Measurements from ENCODE around the gene TERT.

TERT gene

DNA sequence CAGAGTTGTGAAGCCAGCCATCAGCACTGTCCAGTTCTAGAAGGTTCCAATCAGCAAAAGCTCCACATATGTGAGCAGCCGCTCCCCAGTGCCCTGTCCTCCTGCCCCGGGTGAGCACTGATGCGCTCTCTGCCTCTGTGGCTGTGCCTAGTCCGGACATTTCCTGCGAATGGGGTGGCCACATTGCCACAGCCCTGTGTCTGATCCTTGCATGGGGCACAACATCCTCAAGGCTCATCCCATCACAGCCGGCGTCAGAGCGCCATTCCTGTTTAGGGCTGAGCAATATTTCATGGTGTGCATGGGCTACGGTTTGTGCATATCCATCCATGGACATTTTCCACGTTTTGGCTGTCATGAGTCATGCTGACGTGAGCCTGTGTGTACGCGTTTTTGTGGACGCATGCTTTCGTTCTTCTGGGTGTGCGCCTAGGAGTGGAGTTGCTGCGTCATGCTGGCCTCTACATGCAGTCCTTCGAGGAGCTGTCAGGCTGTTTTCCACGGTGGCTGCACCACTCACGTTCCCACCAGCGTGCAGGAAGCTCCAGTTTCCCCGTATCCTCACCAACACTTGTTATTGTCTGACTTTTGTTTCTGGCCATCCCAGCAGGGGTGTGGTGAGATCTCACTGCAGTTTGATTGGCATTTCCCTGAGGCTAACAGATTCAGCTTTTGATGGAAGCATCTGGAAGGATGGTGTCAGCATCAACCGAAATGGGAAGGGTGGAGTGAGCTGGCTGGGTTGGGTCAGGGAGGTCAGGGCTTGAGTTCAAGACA, 79.4 kb downstream of the TERT start:
- no peak for DNase-seq

DNA sequence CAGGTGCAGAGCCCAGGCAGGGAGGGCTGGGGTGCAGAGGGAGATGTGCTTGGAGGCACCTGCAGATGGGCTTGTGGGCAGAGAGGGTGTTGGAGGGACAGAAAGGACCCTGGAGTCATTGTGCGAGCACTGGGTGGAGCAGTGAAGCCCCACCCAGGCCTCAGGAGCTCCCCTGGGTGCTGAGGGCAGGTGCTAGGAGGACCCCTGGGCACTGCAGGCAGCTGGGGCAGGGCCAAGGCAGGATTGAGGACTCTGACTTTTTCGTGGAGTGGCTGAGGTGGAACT, 80.0 kb downstream of the TERT start:
- no peak for DNase-seq

DNA sequence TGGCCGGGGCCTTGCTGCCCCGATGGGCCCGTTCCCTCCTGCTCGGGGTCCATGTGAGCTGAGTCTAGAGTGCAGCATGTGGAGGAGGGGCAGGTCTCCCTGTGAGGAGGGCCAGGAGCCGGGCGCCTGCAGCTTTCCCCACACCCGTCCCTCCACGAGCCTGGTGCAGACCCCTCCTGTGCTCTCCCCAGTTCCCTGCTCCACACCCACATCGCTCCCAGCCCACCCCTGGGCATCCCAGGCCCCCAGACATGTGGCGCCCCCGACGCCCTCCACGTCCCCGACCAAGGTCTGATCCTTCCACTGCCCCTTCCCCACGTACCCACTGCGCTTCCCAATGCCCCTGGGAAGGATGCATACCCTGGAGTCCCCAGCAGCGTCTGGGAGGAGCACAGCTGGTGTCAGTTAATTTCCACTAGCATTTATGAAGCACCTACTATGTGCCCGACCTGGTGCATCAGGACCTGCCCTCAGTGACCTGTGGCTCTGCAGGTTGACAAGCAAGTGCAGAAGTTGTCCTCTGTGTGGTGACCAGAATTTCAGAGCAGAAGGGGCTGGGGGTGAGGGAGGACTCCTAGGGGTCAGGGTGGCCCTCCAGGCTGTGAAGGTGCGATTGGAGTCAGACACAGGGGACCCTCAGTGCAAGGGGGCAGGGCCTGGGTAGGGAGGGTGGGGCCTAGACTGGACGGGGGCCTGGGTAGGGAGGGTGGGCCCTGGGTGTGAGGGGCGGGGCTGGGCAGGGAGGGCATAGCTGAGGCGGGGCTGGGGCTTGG, 80.5 kb downstream of the TERT start:
- no peak for DNase-seq

DNA sequence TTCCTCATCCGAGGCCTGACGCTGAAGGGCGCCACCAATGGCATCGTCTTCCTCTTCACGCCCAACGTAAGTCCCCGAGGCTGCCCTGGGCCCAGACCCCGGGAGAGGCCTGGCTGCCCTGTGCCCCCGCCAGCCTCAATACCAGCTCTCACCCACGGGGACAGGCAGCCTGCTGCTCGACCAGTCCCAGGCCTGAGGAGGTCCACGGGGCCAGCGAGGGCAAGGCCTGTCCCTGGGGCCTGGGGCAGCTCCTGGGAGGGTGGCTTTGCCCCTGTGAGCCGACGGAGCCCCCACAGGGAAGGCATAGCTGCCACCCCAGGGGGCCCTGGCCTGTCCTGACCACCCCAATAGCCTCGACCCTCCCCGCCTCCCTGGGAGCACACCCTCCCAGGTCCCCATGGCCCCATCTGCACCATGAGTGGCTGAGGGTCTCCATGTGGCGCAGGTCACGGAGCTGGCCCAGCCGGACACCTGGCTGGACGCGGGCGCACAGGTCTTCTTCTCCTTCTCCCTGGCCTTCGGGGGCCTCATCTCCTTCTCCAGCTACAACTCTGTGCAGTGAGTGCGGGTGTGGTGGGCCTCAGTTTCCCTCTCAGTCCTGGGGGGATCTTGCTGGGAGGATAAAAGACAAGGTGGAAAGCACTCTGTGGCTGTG, 81.2 kb downstream of the TERT start:
- DNase-seq: no peak

DNA sequence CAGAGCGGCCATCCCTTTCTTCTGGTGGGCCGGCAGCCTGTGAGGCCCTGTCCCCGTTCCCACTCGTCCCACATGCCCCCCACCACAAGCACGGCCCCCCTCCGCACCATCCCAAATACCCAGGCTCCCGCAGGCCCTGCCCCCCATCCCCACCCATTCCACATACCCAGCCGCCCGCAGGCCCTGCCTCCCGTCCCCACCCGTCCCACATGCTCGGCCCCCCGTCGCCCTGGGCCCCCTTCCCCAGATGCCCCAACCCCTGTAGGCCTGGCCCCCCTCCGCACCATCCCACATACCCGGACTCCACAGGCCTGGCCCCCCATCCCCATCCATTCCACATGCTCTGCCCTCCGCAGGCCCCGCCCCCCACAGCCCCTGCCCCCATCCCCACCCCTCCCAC, 82.0 kb downstream of the TERT start:
- no peak for DNase-seq

DNA sequence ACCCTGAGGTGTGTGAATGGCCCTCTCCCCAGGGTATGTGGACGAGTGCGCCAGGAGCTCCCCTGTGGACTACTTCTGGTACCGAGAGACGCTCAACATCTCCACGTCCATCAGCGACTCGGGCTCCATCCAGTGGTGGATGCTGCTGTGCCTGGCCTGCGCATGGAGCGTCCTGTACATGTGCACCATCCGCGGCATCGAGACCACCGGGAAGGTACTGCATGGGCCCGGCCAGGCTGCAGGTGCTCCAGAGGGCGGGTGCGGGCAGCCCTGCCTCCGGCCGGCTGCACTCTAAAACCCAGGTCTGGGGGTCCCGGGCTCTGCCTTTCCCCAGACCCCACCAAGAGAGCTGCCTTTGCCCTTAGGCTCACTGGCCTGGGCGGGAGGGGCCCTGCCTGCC, 82.6 kb downstream of the TERT start:
- DNase-seq: no peak

DNA sequence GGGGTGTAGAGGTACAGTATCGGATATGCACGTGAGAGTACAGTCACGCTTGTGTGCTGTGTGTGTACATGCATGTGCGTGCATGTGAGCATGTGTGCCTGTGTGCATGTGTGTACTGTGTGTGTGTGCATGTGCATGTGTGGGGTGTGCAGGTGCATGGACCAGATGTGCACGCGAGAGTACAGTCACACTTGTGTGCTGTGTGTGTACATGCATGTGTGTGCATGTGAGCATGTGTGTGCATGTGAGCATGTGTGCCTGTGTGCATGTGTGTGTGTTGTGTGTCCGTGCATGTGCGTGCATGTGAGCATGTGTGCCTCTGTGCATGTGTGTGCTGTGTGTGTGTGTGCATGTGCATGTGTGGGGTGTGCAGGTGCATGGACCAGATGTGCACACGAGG, 83.2 kb downstream of the TERT start:
- DNase-seq: no peak

DNA sequence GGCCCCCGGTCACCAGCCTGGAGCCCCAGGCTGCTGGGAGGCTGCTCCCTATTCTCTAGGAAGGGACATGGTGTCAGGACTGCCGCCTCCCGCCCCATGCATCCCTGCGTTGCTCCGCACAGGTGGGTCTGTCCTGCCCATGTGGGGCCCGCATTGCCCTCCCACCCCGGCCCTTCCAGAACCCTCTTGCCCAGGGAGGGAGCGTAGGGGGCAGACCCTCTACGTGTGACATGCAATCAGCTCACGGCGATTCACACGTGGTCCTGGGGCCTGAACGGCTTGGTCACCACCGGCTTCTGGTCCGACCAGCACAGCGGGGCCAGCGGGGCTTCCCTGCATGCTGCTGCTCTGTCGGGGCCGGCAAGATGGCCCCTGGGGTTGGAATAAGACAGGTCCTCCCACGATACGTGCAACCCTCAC, 84.0 kb downstream of the TERT start:
- no peak for DNase-seq

DNA sequence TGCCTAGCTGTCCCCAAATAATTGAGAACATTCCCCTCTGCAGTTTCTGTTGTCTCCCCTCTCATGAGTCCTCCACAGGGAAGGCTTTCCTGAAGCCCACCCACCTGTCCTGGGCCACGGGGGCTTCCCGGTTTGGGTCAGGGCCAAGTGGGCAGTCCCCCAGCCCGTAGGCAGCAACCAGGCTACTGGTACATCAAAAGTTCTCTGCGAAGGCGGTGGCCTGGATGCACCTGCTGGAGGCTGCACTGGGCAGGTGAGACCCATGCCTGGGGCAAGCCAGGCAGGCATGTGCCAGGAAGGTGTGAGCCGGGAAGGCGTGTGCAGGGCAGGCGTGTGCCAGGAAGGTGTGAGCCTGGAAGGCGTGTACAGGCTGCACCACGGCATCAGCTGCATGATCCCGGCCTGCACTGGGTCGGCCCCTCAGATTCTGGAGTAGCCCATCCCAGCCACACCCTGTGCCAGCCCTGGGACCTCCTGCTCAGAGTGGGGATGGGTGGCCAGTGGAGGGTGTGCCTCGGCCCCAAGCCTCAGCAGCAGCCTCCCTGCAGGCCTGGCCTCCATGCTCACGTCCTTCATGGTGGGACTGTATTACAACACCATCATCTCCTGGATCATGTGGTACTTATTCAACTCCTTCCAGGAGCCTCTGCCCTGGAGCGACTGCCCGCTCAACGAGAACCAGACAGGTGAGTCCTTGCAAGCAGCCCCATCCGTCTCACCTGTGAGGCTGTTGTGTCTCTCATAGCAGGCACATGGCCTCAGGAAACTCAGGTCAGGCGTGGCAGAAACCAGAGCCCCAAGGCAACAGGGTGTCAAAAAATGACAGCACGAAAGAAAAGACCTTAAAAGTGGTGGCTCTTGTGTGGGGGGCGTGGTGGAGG, 84.7 kb downstream of the TERT start:
- DNase-seq: no peak

DNA sequence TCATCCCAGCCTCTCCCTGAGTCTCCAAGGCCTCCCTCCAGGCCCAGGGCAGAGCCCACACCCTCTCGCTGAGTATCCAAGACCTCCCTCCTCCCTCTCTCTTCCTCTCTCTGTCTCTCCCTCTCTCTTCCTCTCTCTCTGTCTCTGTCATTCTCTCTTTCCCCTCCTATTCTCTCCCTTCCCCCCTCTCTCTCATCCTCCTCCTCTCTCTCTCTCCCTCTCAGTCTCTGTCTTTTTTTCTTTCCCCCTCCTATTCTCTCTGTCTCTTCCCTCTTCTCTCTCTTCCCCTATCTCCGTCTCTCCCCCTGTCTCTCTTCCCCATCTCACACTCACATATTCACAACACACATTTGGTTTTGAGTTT, 85.4 kb downstream of the TERT start:
- DNase-seq: no peak

DNA sequence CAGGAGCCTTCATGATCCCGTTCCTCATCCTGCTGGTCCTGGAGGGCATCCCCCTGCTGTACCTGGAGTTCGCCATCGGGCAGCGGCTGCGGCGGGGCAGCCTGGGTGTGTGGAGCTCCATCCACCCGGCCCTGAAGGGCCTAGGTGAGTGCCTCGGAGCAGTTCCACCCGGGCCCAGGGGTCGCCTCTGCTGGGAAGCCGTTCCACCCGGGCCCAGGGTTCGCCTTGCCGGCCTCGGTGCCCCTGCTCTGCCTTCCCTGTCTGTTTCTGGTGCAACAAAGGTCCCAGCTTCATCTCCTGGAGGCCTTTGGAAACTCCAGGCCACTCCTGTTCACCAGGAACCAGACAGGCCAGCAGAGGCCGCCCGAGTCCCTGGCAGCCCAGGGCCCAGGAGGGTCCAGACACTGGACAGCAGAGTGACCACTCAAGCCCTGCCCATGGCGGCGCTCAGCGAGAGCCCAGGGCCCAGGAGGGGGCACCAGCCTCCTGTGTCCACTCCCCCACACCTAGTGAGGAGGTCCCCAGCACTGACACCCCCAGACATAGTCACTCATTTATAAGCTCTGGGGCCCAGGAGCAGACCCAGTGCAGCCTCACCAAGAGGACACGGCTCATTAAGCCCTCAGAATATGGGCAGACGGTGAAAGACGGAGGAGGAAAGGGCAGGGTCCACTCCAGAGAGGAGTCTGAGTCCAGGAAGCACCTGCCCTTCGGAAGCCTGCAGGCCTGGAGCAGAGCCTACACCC, 86.0 kb downstream of the TERT start:
- no peak for DNase-seq

DNA sequence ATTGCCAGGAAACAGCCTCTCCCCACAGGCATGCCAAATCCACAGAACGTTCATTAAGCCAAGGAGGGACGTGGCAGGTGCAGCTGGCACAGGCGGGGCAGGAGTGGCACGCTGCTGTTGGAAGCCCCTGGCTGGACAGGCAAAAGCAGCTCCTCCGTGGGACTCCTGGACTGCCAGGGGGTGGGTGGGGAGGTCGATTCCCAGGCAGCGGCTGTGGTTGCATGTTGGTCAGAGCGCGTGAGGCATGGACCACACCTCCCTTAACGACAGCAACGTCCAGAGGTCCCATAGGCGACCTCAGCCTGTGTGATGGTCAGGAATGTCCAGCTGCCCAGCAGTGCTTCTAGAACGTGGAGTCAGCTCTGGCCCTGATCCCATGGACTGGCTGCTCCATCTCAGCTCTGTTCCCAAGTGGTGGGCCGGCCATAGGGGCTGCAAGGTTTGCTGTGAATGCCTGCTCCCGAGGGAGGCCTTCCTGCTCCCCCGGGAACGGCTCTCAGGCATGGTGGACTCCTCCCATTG, 86.6 kb downstream of the TERT start:
- no peak for DNase-seq

DNA sequence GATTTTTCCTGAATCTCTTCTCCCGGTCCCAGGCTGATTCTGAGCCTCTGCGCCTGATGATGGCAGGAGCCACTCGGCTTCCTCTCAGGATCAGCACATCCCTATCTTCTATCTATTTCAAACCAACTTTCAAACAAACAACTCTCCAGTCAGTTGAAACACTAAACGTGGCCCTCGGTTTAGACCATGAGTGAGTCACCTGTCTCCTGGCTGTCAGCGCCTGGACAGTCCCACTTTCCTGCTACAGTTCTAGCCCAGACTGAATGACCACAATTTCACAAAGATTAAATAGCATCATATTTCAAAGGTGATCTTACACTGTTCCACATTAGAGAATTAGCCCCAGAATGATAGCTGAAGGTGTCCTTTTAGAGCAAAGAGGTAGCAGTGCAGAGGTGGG, 87.3 kb downstream of the TERT start:
- DNase-seq: no peak

DNA sequence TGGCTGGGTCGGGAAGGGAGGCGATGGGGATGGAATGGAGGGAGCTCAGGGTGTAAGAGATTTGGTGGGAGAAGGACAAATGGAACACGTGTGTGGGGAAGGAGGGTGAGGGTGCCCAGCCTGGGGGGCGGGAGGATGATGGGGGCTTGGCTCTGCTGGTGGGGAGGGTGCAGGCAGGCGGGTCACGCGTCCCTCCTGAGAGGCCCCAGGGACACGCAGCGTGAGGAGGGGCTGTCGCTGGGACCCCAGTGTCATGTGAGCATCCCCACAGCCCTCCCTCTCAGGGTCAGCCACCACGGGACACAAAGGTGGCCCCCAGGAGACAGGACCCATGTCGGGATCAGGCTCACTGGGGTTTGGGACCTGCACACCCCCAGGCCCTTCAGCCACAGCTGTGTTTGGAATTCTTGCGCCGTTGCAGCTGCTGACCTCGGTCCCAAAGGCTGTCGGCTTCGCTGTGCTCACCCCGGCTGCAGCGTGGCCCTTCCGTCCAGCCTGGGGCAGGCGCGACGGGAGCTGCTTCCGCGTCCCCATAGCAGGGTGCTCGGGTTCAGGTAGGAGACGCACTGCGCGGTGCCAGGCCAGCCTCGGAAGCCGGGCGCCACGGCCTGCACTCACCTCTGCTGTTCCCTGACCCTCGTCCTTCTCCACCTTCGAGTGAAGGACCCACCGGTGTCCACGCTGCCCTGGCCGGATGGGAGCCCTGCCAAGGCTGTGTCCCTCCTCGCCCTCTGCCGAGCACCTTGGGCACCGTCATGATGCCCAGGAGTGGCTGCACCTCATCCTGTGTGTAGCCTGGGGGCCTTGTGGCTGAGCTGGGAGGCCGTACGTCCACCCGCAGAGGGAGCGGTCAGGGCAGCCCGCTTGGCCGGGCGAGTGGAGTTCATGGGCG, 88.1 kb downstream of the TERT start:
- no peak for DNase-seq

DNA sequence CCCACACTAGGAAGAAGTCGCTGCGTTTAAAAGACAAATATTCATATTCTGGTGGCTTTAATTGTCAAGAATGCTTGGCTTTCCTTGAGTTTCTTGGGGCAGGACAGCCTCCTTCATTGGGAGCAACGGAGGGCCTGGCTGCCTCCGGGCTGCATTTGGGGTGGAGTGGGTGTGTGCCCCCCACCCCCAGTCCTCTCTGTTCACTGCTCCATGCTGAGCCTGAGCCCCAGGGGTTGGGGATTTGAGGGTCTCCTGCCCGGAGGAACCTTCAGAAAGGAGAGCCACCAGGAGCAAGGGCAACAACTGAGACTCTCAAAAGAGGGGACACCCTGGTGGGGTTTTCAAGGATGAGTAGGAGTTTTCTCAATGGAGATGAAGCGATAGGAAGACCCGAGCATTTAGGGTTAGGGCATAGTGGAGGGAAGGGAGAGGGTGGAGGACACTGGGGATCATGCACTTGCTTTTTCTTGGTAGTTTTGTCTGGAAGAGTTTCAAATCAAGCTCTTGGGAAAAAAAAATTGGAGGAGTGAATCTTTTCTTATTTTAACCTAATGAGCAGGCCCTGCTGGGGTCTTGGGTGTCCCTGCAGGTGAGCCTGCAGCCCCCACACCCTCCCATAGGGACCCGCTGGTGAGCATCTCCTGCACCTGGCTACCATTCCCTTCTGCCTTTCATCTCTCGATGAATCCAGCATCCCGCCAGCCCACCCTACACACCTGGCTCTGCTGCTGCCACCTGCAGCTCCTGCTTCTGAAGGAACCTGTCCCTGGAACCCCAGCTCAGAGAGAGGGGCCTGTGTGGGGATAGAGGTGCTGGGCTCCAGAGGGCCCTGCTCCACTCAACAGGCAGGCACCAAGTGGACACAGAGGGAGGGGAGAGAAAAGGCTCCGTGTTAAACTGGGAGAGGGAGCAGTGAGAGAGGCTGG, 89.3 kb downstream of the TERT start:
- no peak for DNase-seq

DNA sequence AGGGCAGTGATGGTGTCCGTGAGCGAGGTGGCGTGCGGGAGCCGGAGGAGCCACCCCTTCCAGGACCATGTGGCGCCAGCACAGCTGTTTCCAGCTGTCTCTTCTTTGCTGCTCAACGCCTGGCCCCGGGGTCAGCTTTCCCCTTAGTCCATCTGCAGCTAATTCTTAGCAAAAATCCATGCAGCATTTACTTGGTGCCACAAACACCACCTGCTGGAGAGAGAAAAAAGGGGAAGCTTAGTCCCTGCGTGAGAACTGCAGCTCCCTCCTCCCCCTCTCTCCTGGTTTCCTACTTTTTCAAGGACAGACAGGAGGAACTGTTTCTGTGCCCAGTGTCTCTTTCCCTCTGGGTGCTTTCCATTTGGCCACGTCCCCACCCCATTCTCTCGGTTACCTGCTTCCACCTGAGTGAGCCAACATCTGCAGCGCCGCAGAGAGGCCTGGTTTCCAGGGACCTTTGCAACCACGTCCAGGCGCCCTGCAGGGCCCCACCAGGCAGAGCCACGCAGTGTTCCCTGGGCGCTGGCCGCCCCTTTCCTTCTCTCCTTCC, 90.1 kb downstream of the TERT start:
- DNase-seq: no peak

DNA sequence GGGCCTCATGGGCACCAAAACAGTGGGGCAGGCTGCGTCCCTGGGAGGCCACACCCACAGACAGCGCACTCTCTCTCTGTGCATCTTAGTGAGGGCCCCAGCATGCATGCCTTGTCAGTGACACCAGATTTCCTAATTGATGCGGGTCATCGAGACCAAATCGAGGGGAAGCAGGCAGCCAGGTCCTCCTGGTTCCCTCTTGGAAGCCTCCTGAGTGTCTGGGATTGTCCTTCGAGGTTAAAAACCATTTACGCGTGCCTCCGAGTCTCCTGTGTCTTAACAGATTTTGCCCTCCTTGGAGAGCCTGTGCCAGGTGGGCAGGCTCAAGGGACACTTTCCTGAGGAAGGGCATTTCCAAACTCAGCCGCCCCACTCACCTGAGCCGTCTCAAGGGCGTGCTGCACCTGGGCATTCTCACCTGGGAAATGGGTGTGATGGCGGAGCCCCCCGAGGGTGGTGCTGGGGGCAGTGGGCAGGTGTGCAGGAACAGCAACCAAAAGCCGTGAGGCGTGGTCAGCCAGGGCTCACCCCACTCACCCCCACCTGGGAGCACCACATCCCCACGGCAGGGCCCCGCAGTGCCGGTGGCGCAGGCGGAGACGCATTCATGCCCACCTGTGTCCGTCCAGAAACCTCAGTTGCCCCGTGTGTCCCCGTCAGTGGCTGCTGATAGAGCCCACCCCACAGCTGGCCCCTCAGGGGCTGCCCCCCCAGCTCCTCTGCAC, 90.7 kb downstream of the TERT start:
- no peak for DNase-seq

DNA sequence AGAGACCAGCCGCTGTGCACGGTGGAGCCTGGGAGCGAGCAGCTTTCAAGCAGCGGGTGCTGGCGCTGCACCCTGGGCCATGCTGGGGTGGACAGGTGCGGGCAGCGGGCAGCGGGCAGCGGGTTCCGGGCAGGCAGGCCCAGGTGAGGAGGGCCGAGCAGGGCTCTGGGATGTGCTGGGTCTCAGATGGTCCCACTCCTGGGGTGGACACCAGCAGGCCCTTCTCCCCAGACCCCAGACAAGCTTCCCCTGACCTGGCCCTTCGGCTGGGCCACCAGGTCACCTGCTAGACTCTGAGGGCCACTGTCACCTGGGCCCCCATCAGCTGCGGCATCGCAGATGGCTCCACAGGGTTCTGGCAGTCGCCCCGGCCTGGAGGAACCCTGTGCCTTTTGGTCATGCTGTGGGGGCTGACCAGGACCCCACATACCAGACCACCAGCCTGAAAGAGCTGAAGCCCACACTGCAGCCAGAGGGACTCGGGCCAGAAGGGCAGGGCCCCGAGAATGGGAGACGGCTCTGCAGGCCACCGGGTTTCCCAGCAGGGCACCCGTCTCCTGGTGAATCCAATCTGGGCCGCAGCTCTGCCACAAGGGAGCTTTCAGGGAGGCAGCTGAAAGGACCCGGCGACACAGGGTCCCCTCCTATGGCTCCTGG, 91.4 kb downstream of the TERT start:
- DNase-seq: no peak

Measured in stimulated activated CD4-positive, alpha-beta T cell treated with anti-CD3 and anti-CD28 coated beads, Interleukin-1b, Interleukin-23, amount 100 ng/mL, for 48 hours (primary cell).